Liver (tissue), 3 donors: ENCODE measurements around the gene PPDPF.

Experiments
- ATF3 ChIP-seq: IDR thresholded peaks from 2 replicates; pipeline ENCODE4 v1.6.1; 2016; ENCODE audit warnings: antibody characterized with exemption
- CTCF ChIP-seq: fragments of 150-350 bp; IDR thresholded peaks from 2 replicates; pipeline ENCODE4 v1.5.1; 2017; ENCODE audit warnings: improper control_type of control experiment, low read depth, low read length; ENCODE audit not compliant: missing input control
- FOXA1 ChIP-seq: IDR thresholded peaks from 2 replicates; pipeline ENCODE4 v1.6.1; 2016; ENCODE audit warnings: antibody characterized with exemption
- JUND ChIP-seq, 2 donors: IDR thresholded peaks; 2 replicates each; pipeline ENCODE4 v1.6.1; 2016; ENCODE audit warnings: antibody characterized with exemption in 2 of 2
- RAD21 ChIP-seq, 2 donors: IDR thresholded peaks; 2 replicates each; pipeline ENCODE4 v1.6.1; 2016; ENCODE audit warnings: antibody characterized with exemption in 2 of 2, mild to moderate bottlenecking in 2 of 2
- REST ChIP-seq: IDR thresholded peaks from 2 replicates; pipeline ENCODE4 v1.6.1; 2016; ENCODE audit warnings: antibody characterized with exemption, mild to moderate bottlenecking
- TAF1 ChIP-seq: conservative IDR thresholded peaks from 2 replicates; pipeline ENCODE4 v1.6.1; 2016; ENCODE audit warnings: antibody characterized with exemption, mild to moderate bottlenecking
- YY1 ChIP-seq: IDR thresholded peaks from 2 replicates; pipeline ENCODE4 v1.6.1; 2016; ENCODE audit warnings: antibody characterized with exemption, mild to moderate bottlenecking
- donor health status: healthy.
- donor health status: healthy.

- no peak for TF ChIP-seq CTCF
- no peak for TF ChIP-seq TAF1
- TF ChIP-seq FOXA1 = no peak
- no peak for TF ChIP-seq YY1
- TF ChIP-seq RAD21 (IDR thresholded peaks at IDR 0.05) = no peak
- TF ChIP-seq REST = no peak
- no peak for TF ChIP-seq JUND (IDR thresholded peaks at IDR 0.05)
- no peak for TF ChIP-seq ATF3
Observed at GRCh38 chr20:63554361-63555278, 34.1 kb downstream of the PPDPF start.
